Measurements from ENCODE around the gene XRRA1.

DNA sequence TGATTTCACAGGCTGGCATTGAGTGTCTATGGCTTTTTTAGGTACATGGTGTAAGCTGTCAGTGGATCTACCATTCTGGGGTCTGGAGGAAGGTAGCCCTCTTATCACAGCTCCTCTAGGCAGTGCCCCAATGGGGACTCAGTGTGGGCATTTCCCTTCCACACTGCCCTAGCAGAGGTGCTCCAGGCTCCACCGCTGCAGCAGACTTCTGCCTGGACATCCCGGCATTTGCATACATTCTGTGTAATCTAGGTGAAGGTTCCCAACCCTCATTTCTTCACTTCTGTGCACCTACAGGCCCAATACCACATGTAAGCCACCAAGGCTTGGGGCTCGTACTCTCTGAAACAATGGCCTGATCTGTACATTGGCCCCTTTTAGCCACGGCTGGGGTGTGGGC lies 122.0 kb downstream of the XRRA1 start:
- TF ChIP-seq, protein P1, sequence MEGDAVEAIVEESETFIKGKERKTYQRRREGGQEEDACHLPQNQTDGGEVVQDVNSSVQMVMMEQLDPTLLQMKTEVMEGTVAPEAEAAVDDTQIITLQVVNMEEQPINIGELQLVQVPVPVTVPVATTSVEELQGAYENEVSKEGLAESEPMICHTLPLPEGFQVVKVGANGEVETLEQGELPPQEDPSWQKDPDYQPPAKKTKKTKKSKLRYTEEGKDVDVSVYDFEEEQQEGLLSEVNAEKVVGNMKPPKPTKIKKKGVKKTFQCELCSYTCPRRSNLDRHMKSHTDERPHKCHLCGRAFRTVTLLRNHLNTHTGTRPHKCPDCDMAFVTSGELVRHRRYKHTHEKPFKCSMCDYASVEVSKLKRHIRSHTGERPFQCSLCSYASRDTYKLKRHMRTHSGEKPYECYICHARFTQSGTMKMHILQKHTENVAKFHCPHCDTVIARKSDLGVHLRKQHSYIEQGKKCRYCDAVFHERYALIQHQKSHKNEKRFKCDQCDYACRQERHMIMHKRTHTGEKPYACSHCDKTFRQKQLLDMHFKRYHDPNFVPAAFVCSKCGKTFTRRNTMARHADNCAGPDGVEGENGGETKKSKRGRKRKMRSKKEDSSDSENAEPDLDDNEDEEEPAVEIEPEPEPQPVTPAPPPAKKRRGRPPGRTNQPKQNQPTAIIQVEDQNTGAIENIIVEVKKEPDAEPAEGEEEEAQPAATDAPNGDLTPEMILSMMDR (conservative IDR thresholded peaks at IDR 0.05) = no peak
- no peak for TF ChIP-seq EZH2 (IDR thresholded peaks at IDR 0.05; ENCODE audit: low read depth)

Data from PC-9 (cell line).